ENCODE measurements around the gene ZNF396. TPM values are rescaled to one million over a fixed set of nuclear protein-coding genes. Genes with fewer than 3 reads are reported as not detected.
A peak's percentile ranks its signal among the peaks of the same experiment; 100 is the strongest.

Gene ZNF396
- polyA plus RNA-seq, 2 of the 4 experiments (the other 2 are of a cell fraction), result 0.94 to 1.3 TPM

- CTCF ChIA-PET, result no interaction called here
- 93% methylated on average over 1 of the region's 4 CpGs for WGBS (ENCODE audit: missing lambda C conversion rate)
- H3K4me2 ChIP-seq, result no peak overlapping the region
- TF ChIP-seq HMGXB4 (CRISPR knock-in tag; IDR thresholded peaks at IDR 0.05; ENCODE audit: borderline replicate concordance) (no peak), CBX2 (IDR thresholded peaks at IDR 0.05; ENCODE audit: borderline replicate concordance, low read depth) (no peak), EHMT2 (IDR thresholded peaks at IDR 0.05; ENCODE audit: low read depth) (no peak), JUN (IDR thresholded peaks at IDR 0.05) (no peak)
- no peak overlapping the region for H3K4me3 ChIP-seq
- ATAC-seq (no peak), FAIRE-seq (no peak), DNase-seq (ENCODE audit: low read depth in 1 of 2, low spot score in 1 of 2) (no peak)
- peaks cover under 1% of the 10 kb centered on the region; the same call in 1 of the 3 replicates for H3K9me3 ChIP-seq
- POLR2A ChIA-PET, result no interaction called here
- peak overlapping the region; percentile 38 to 52; a peak in 2 of 6 replicates for H3K27ac ChIP-seq
- H3K4me1 ChIP-seq, result peaks cover 21% of the 10 kb centered on the region
Measured at GRCh38 chr18:35411625-35412351, 34.7 kb upstream of the ZNF396 start.

GRCh38 chr18:35410561-35410960 lies 33.4 kb upstream of the ZNF396 start:
- TF ChIP-seq USF2 (IDR thresholded peaks at IDR 0.05) (no peak), PBX3 (IDR thresholded peaks at IDR 0.05) (no peak), E2F6 (IDR thresholded peaks at IDR 0.05; ENCODE audit: borderline replicate concordance, low read depth) (no peak), FOXS1 (CRISPR knock-in tag; IDR thresholded peaks at IDR 0.05) (no peak), CTCF (IDR thresholded peaks at IDR 0.05) (no peak), PHF8 (IDR thresholded peaks at IDR 0.05; ENCODE audit: borderline replicate concordance, low read depth) (no peak), ZC3H11A (IDR thresholded peaks at IDR 0.05) (no peak)
- DNase-seq (ENCODE audit: low read depth in 1 of 2, low spot score in 1 of 2) (no peak), FAIRE-seq (no peak), ATAC-seq (no peak)
- Histone ChIP-seq H3K4me1 (peaks cover 21% of the 10 kb centered on the region), H3K4me3 (no peak overlapping the region), H3K4me2 (no peak overlapping the region), H3K9me3 (no peaks in the 10 kb centered on the region), H3K27ac (peak overlapping the region in 1 of 2 experiments; percentile 85; a peak in 4 of 6 replicates)
- CTCF ChIA-PET, result interaction anchor here (0.5 kb wide), 1 partner anchor 541 kb away, joined by 3 read pairs; no protein-coding TSS in a partner anchor
- POLR2A ChIA-PET, result interaction anchor here (1.3 kb wide), 1 partner anchor 87 kb away, joined by 5 read pairs; the partner anchor contains the start of gene INO80C
- 88% methylated on average over 7 of the region's 7 CpGs for WGBS (ENCODE audit: missing lambda C conversion rate)

GRCh38 chr18:35409911-35410310 lies 32.8 kb upstream of the ZNF396 start:
- no peak for FAIRE-seq
- POLR2A ChIA-PET, result interaction anchor here (1.3 kb wide), 1 partner anchor 88 kb away, joined by 5 read pairs; the partner anchor contains the start of gene INO80C
- no peak for TF ChIP-seq GATA3 (IDR thresholded peaks at IDR 0.05; ENCODE audit: borderline replicate concordance)
- TF ChIP-seq FOXS1 (CRISPR knock-in tag; IDR thresholded peaks at IDR 0.05), result no peak
- no peak for TF ChIP-seq ESRRA (IDR thresholded peaks at IDR 0.05; ENCODE audit: borderline replicate concordance, low read length)
- TF ChIP-seq FOSL2 (IDR thresholded peaks at IDR 0.05), result no peak
- no peak for TF ChIP-seq FOSL2 (CRISPR knock-in tag; IDR thresholded peaks at IDR 0.05)
- TF ChIP-seq PBX3 (IDR thresholded peaks at IDR 0.05), result no peak
- TF ChIP-seq FOSB (CRISPR knock-in tag; IDR thresholded peaks at IDR 0.05), result no peak
- no peak for TF ChIP-seq KDM5A (IDR thresholded peaks at IDR 0.05)
- TF ChIP-seq CTCF (IDR thresholded peaks at IDR 0.05), result no peak
- no peak for TF ChIP-seq EHF (CRISPR knock-in tag; IDR thresholded peaks at IDR 0.05)
- no peak for TF ChIP-seq RARB (CRISPR knock-in tag; IDR thresholded peaks at IDR 0.05)
- TF ChIP-seq HOXB5 (CRISPR knock-in tag; IDR thresholded peaks at IDR 0.05), result no peak
- TF ChIP-seq CHD2 (IDR thresholded peaks at IDR 0.05; ENCODE audit: low read length, partially characterized antibody), result no peak

More at GRCh38 chr18:35409911-35410310, 32.8 kb upstream of the ZNF396 start:
- Histone ChIP-seq H3K27ac (peak overlapping the region; percentile 67 to 85; a peak in 5 of 6 replicates), H3K4me1 (peaks cover 21% of the 10 kb centered on the region), H3K9me3 (no peaks in the 10 kb centered on the region), H3K4me2 (peak overlapping the region; percentile 36), H3K4me3 (no peak overlapping the region)
- peak in 1 of 2 experiments; percentile 52; a peak in 3 of 6 replicates for ATAC-seq
- WGBS (ENCODE audit: missing lambda C conversion rate), result 67% methylated on average over 3 of the region's 3 CpGs
- CTCF ChIA-PET, result interaction anchor here (0.5 kb wide), 1 partner anchor 542 kb away, joined by 3 read pairs; no protein-coding TSS in a partner anchor
- peak in 1 of 2 experiments; percentile 28 for DNase-seq (ENCODE audit: low read depth in 1 of 2, low spot score in 1 of 2)
